Camera-type eye (tissue), 1 donor: ENCODE data around the gene FRMD8. TPM values are rescaled to one million over a fixed set of nuclear protein-coding genes. Genes with fewer than 3 reads are reported as not detected.

Experiments used
- total RNA-seq: library from RNA; depleted of rRNA; stranded (reverse); fragments of >200 nt; gene quantifications from one replicate; pipeline ENCODE4 v1.2.3, GENCODE V29; 2014

The FRMD8 gene, protein sequence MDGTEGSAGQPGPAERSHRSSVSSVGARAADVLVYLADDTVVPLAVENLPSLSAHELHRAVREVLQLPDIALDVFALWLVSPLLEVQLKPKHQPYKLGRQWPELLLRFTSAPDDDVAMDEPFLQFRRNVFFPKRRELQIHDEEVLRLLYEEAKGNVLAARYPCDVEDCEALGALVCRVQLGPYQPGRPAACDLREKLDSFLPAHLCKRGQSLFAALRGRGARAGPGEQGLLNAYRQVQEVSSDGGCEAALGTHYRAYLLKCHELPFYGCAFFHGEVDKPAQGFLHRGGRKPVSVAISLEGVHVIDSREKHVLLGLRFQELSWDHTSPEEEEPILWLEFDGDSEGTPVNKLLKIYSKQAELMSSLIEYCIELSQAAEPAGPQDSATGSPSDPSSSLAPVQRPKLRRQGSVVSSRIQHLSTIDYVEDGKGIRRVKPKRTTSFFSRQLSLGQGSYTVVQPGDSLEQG
- total RNA-seq = 35.2 TPM

GRCh38 chr11:65386307-65387140 is at the start of gene FRMD8:
Gene FRMD8 (plus strand): TSS chr11:65386637. CDS start chr11:65387037, 400 bp downstream.

GRCh38 chr11:65354265-65355012 is 32.0 kb upstream of the FRMD8 start, which contains the start of gene TIGD3:
Gene TIGD3 (plus strand): TSS chr11:65354751. CDS start chr11:65355809, 1,058 bp downstream.

DNA sequence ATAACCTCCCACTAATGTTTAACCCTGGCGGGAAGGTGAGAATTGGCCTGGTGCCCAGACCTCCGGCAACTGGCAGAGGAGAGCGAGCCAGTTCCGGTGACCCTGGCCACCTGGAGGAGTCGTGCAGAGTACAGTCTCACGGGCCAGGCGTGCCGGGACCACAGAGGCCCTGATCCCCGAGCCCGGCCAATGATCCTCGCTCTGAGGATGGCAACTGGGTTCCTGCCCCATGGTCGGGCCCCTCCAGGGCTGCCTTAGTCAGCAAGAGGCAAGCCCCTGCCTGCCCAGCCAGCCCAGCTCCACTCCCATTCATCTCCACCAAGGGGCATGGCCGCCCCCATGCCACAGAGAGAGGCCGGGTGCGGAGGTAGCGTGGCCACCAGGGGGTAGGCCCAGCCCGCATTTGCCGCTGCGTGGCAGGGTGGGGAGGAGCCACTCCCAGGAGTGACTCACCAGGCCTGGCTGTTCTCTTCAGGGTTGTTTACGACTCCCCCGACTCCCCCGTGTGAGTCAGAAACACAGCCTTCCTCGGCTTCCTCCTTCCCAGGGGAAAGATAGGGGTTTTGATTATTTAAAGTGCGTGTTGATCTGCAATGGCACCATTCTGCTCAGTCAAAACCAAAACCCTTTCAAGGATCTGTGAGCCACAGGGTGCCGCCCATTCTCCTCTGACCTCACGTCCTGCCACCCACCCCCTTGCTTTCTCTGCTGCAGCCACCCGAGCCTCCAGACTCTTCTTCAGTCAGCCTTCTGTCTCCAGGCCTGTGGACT is 4.2 kb upstream of the FRMD8 start, which contains the start of gene SLC25A45:
SLC25A45 (minus strand) TSS at position 614 of the 771 bp plus-strand sequence. CDS start 695 bp downstream, outside the sequence.

DNA sequence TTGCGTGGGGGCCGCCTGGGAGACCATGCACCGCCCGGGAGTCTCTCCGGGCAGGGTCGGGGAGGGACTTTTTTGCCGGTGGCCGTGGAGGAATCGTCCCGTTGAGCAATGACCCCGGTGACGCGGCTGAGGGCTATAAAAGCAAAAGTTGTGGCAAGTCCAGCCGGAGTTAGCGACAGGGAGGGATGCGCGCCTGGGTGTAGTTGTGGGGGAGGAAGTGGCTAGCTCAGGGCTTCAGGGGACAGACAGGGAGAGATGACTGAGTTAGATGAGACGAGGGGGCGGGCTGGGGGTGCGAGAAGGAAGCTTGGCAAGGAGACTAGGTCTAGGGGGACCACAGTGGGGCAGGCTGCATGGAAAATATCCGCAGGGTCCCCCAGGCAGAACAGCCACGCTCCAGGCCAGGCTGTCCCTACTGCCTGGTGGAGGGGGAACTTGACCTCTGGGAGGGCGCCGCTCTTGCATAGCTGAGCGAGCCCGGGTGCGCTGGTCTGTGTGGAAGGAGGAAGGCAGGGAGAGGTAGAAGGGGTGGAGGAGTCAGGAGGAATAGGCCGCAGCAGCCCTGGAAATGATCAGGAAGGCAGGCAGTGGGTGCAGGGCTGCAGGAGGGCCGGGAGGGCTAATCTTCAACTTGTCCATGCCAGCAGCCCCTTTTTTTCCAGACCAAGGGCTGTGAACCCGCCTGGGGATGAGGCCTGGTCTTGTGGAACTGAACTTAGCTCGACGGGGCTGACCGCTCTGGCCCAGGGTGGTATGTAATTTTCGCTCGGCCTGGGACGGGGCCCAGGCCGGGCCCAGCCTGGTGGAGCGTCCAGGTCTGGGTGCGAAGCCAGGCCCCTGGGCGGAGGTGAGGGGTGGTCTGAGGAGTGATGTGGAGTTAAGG is 36.4 kb downstream of the FRMD8 start, which contains the start of gene NEAT1:
NEAT1 (plus strand) TSS at position 166 of the 883 bp plus-strand sequence.

Other genes starting within 250 kb of the FRMD8 start
- gene SPDYC, start 216.4 kb upstream of the FRMD8 start, total RNA-seq = not detected
- gene CAPN1, start 204.7 kb upstream of the FRMD8 start, total RNA-seq = 91.5 TPM
- gene POLA2, start 124.7 kb upstream of the FRMD8 start, total RNA-seq = 8.9 TPM
- 12.8 TPM for gene CDC42EP2, start 71.8 kb upstream of the FRMD8 start, total RNA-seq
- 60.6 TPM for gene DPF2, start 52.8 kb upstream of the FRMD8 start, total RNA-seq
- 3.6 TPM for gene TIGD3, start 31.9 kb upstream of the FRMD8 start, total RNA-seq
- gene SLC25A45, start 4.0 kb upstream of the FRMD8 start, total RNA-seq = 3.5 TPM
- 82.1 TPM for gene NEAT1, start 36.2 kb downstream of the FRMD8 start, total RNA-seq
- gene MALAT1, start 112.4 kb downstream of the FRMD8 start, total RNA-seq = 30,401 TPM
- gene SCYL1, start 138.4 kb downstream of the FRMD8 start, total RNA-seq = 57.6 TPM
- gene LTBP3, start 171.7 kb downstream of the FRMD8 start, total RNA-seq = 190 TPM
- 28.4 TPM for gene ZNRD2, start 183.8 kb downstream of the FRMD8 start, total RNA-seq
- gene FAM89B, start 185.9 kb downstream of the FRMD8 start, total RNA-seq = 17.2 TPM
- 51.2 TPM for gene EHBP1L1, start 189.4 kb downstream of the FRMD8 start, total RNA-seq
- 0.99 TPM for gene KCNK7, start 209.2 kb downstream of the FRMD8 start, total RNA-seq
- gene MAP3K11, start 227.6 kb downstream of the FRMD8 start, total RNA-seq = 29.9 TPM
- gene PCNX3, start 229.1 kb downstream of the FRMD8 start, total RNA-seq = 19.2 TPM